Epithelial cell of prostate (primary cell): ENCODE measurements around the gene OR6X1.

ENCODE experiments used
- DNase-seq: peaks from one replicate; pipeline ENCODE4 v3.0.0-alpha.2; 2011; ENCODE audit warnings: low read depth, low spot score
- H3K27ac ChIP-seq: fragments of 450-650 bp; 2 replicates; pipeline ENCODE4 v1.5.1; 2017; ENCODE audit warnings: mild to moderate bottlenecking

OR6X1 gene

GRCh38 chr11:123754101-123754568 lies at the start of gene OR6X1:
Gene OR6X1 (minus strand): TSS chr11:123754518. CDS start chr11:123754518, 0 bp downstream.
- H3K27ac ChIP-seq: no peak within 1 kb of the TSS
- no peak for DNase-seq

- no peak overlapping the region for H3K27ac ChIP-seq
- DNase-seq: no peak
Measured at GRCh38 chr11:123801765-123802164, 47.4 kb upstream of the OR6X1 start.

GRCh38 chr11:123800036-123800435 lies 45.7 kb upstream of the OR6X1 start:
- H3K27ac ChIP-seq: no peak overlapping the region
- DNase-seq: no peak

- H3K27ac ChIP-seq: no peak overlapping the region
- no peak for DNase-seq
Measured at GRCh38 chr11:123799438-123799837, 45.1 kb upstream of the OR6X1 start.

- no peak overlapping the region for H3K27ac ChIP-seq
- no peak for DNase-seq
Measured at GRCh38 chr11:123798513-123799252, 44.4 kb upstream of the OR6X1 start.

- H3K27ac ChIP-seq: no peak overlapping the region
- DNase-seq: no peak
Measured at GRCh38 chr11:123798079-123798478, 43.8 kb upstream of the OR6X1 start.

- H3K27ac ChIP-seq: no peak overlapping the region
- no peak for DNase-seq
Measured at GRCh38 chr11:123797541-123797940, 43.2 kb upstream of the OR6X1 start.

- H3K27ac ChIP-seq: no peak overlapping the region
- DNase-seq: no peak
Measured at GRCh38 chr11:123797114-123797513, 42.8 kb upstream of the OR6X1 start.

- DNase-seq: no peak
- no peak overlapping the region for H3K27ac ChIP-seq
Measured at GRCh38 chr11:123796226-123796625, 41.9 kb upstream of the OR6X1 start.

- no peak overlapping the region for H3K27ac ChIP-seq
Measured at GRCh38 chr11:123783536-123783935, 29.2 kb upstream of the OR6X1 start.

GRCh38 chr11:123778511-123778910 lies 24.2 kb upstream of the OR6X1 start:
- H3K27ac ChIP-seq: no peak overlapping the region
- no peak for DNase-seq

More at GRCh38 chr11:123783536-123783935, 29.2 kb upstream of the OR6X1 start:
- DNase-seq: no peak

- no peak for DNase-seq
- no peak overlapping the region for H3K27ac ChIP-seq
Measured at GRCh38 chr11:123775715-123776549, 21.6 kb upstream of the OR6X1 start.

GRCh38 chr11:123775289-123775688 lies 21.0 kb upstream of the OR6X1 start:
- H3K27ac ChIP-seq: no peak overlapping the region
- DNase-seq: no peak

GRCh38 chr11:123773959-123774358 lies 19.6 kb upstream of the OR6X1 start:
- no peak overlapping the region for H3K27ac ChIP-seq
- no peak for DNase-seq

GRCh38 chr11:123773026-123773425 lies 18.7 kb upstream of the OR6X1 start:
- no peak overlapping the region for H3K27ac ChIP-seq
- no peak for DNase-seq

GRCh38 chr11:123771664-123772063 lies 17.3 kb upstream of the OR6X1 start:
- DNase-seq: no peak
- no peak overlapping the region for H3K27ac ChIP-seq

- no peak overlapping the region for H3K27ac ChIP-seq
- no peak for DNase-seq
Measured at GRCh38 chr11:123770712-123771111, 16.4 kb upstream of the OR6X1 start.

- H3K27ac ChIP-seq: no peak overlapping the region
- no peak for DNase-seq
Measured at GRCh38 chr11:123765601-123766000, 11.3 kb upstream of the OR6X1 start.

GRCh38 chr11:123762422-123762821 lies 8.1 kb upstream of the OR6X1 start:
- no peak for DNase-seq
- H3K27ac ChIP-seq: no peak overlapping the region

GRCh38 chr11:123760894-123761293 lies 6.6 kb upstream of the OR6X1 start:
- DNase-seq: no peak
- no peak overlapping the region for H3K27ac ChIP-seq

- H3K27ac ChIP-seq: no peak overlapping the region
- DNase-seq: no peak
Measured at GRCh38 chr11:123757976-123758375, 3.7 kb upstream of the OR6X1 start.
